Measurements from ENCODE around the gene SEC14L3. TPM values are rescaled to one million over a fixed set of nuclear protein-coding genes. Genes with fewer than 3 reads are reported as not detected.
A peak's percentile ranks its signal among the peaks of the same experiment; 100 is the strongest.

Gene SEC14L3
- total and polyA plus RNA-seq, 2 of the 13 experiments (the other 11 are each of a cell fraction or from before 2014, with no cell fraction given) = not detected

DNA sequence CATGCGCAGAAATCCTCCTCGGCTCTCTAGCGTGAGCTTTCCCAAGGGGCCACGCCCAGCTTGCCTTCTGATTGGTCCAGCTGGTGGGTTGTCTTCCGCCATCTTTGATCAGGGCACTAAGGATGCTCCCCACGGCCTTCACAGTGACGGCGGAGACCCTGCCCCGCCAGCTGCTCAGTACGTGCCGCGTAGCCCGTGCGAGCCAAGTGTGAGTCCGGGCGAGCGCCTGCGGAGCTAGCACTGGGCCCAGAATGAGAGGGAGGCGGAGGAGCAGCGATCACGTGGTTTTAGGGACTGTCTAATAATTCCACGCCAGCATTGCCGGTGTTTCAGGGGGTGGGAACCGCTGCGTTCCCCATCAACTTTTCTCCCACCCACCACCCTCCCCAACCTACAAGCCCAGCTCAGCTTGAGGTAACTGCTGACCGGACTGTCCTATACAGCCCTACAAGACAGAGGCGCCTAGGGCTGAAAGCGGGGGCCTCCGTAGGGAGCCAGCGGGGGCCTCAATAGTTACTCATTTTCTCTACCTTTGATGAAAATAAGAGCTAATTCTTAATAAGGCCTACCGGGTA lies 47.8 kb downstream of the SEC14L3 start (continued):
- TF ChIP-seq, protein P1, sequence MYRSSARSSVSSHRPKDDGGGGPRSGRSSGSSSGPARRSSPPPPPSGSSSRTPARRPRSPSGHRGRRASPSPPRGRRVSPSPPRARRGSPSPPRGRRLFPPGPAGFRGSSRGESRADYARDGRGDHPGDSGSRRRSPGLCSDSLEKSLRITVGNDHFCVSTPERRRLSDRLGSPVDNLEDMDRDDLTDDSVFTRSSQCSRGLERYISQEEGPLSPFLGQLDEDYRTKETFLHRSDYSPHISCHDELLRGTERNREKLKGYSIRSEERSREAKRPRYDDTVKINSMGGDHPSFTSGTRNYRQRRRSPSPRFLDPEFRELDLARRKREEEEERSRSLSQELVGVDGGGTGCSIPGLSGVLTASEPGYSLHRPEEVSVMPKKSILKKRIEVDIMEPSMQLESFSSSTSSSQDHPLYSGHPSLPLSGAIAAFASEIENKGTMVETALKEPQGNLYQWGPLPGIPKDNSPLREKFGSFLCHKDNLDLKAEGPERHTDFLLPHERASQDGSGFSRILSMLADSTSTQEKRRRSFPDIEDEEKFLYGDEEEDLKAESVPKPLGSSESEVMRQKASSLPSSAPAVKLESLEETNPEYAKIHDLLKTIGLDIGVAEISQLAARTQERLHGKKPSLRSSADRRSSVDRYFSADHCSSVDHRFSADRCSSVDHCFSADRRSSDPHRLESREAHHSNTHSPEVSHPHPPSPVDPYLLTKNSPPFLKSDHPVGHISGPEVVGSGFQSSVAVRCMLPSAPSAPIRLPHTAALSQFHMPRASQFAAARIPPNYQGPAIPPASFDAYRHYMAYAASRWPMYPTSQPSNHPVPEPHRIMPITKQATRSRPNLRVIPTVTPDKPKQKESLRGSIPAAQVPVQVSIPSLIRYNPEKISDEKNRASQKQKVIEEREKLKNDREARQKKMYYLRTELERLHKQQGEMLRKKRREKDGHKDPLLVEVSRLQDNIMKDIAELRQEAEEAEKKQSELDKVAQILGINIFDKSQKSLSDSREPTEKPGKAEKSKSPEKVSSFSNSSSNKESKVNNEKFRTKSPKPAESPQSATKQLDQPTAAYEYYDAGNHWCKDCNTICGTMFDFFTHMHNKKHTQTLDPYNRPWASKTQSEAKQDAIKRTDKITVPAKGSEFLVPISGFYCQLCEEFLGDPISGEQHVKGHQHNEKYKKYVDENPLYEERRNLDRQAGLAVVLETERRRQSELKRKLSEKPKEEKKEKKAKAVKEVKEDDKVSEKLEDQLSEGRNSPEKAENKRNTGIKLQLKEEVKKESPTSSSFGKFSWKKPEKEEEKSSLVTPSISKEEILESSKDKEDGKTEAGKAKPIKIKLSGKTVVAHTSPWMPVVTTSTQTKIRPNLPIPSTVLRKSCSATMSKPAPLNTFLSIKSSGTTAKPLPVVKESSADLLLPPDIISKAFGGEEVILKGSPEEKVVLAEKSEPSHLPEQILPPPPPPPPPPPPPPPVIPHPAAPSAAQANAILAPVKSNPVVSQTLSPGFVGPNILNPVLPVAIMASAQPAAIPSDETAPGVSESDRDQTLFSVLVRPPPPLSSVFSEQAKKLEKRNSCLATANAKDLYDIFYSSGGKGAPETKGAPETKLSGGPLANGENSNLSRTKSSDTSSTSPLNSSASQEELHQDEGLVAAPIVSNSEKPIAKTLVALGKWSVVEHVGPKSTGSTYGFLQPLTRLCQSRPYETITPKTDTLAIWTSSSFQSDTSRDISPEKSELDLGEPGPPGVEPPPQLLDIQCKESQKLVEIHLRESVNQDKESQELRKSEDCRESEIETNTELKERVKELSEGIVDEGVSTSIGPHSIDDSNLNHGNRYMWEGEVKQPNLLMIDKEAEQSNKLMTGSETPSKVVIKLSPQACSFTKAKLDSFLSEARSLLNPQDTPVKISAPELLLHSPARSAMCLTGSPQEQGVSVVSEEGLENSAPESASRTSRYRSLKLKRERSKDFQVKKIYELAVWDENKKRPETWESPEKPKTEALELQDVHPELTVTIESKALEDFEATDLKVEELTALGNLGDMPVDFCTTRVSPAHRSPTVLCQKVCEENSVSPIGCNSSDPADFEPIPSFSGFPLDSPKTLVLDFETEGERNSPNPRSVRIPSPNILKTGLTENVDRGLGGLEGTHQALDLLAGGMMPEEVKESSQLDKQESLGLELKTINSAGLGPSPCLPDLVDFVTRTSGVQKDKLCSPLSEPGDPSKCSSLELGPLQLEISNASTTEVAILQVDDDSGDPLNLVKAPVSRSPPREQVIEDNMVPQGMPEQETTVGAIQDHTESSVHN (CRISPR knock-in tag; IDR thresholded peaks at IDR 0.05) = no peak
- TF ChIP-seq, protein P2, sequence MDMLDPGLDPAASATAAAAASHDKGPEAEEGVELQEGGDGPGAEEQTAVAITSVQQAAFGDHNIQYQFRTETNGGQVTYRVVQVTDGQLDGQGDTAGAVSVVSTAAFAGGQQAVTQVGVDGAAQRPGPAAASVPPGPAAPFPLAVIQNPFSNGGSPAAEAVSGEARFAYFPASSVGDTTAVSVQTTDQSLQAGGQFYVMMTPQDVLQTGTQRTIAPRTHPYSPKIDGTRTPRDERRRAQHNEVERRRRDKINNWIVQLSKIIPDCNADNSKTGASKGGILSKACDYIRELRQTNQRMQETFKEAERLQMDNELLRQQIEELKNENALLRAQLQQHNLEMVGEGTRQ (IDR thresholded peaks at IDR 0.05; ENCODE audit: low read depth, low read length) = peak; percentile 89
- TF ChIP-seq, protein P2 (CRISPR knock-in tag; IDR thresholded peaks at IDR 0.05; ENCODE audit: borderline replicate concordance) = peak; percentile 94
- TF ChIP-seq, protein P3, sequence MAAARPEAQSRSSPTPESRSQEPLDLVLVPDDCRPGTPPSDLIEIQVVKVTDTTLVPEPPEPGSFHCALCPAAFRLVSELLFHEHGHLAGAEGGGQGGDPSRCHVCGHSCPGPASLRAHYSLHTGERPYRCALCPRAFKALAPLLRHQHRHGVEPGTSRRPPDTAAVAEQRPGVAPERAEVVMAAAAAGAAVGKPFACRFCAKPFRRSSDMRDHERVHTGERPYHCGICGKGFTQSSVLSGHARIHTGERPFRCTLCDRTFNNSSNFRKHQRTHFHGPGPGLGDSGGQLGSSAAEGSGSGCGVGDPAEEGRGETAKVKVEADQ (CRISPR knock-in tag; IDR thresholded peaks at IDR 0.05; ENCODE audit: borderline replicate concordance) = peak; percentile 82; the same call in 1 of the 2 replicates
- TF ChIP-seq RFXANK (CRISPR knock-in tag; IDR thresholded peaks at IDR 0.05) = peak; percentile 86
- no peak for TF ChIP-seq ZNF317 (CRISPR knock-in tag; IDR thresholded peaks at IDR 0.05)
- TF ChIP-seq ZNF616 (CRISPR knock-in tag; IDR thresholded peaks at IDR 0.05; ENCODE audit: low read depth) = no peak
- peak; percentile 73 for TF ChIP-seq SP2 (CRISPR knock-in tag; IDR thresholded peaks at IDR 0.05)
- no peak for TF ChIP-seq MTA3 (CRISPR knock-in tag; IDR thresholded peaks at IDR 0.05)
- TF ChIP-seq ZNF563 (CRISPR knock-in tag; IDR thresholded peaks at IDR 0.05) = no peak
- TF ChIP-seq, protein P4, sequence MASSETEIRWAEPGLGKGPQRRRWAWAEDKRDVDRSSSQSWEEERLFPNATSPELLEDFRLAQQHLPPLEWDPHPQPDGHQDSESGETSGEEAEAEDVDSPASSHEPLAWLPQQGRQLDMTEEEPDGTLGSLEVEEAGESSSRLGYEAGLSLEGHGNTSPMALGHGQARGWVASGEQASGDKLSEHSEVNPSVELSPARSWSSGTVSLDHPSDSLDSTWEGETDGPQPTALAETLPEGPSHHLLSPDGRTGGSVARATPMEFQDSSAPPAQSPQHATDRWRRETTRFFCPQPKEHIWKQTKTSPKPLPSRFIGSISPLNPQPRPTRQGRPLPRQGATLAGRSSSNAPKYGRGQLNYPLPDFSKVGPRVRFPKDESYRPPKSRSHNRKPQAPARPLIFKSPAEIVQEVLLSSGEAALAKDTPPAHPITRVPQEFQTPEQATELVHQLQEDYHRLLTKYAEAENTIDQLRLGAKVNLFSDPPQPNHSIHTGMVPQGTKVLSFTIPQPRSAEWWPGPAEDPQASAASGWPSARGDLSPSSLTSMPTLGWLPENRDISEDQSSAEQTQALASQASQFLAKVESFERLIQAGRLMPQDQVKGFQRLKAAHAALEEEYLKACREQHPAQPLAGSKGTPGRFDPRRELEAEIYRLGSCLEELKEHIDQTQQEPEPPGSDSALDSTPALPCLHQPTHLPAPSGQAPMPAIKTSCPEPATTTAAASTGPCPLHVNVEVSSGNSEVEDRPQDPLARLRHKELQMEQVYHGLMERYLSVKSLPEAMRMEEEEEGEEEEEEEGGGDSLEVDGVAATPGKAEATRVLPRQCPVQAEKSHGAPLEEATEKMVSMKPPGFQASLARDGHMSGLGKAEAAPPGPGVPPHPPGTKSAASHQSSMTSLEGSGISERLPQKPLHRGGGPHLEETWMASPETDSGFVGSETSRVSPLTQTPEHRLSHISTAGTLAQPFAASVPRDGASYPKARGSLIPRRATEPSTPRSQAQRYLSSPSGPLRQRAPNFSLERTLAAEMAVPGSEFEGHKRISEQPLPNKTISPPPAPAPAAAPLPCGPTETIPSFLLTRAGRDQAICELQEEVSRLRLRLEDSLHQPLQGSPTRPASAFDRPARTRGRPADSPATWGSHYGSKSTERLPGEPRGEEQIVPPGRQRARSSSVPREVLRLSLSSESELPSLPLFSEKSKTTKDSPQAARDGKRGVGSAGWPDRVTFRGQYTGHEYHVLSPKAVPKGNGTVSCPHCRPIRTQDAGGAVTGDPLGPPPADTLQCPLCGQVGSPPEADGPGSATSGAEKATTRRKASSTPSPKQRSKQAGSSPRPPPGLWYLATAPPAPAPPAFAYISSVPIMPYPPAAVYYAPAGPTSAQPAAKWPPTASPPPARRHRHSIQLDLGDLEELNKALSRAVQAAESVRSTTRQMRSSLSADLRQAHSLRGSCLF (CRISPR knock-in tag; IDR thresholded peaks at IDR 0.05; ENCODE audit: borderline replicate concordance) = peak; percentile 84
- no peak for TF ChIP-seq NFIC (IDR thresholded peaks at IDR 0.05; ENCODE audit: low read length)
- TF ChIP-seq MTF2 (CRISPR knock-in tag; IDR thresholded peaks at IDR 0.05; ENCODE audit: borderline replicate concordance) = no peak
- peak; percentile 79; the same call in 1 of the 2 replicates for TF ChIP-seq CBX5 (CRISPR knock-in tag; IDR thresholded peaks at IDR 0.05; ENCODE audit: borderline replicate concordance)

All from HepG2 (cell line).